ENCODE data around the gene LRBA.
"Not testable (repeated sequence)": the region's sequence is repeated elsewhere in the genome, so short reads cannot be mapped to it uniquely, and the experiment has no call there.

The LRBA gene

GRCh38 chr4:150962245-150962644 lies 52.8 kb downstream of the LRBA start:
- Mint-ChIP-seq H3K27me3 (no peaks in the 10 kb centered on the region), H3K4me3 (no peak overlapping the region), H3K36me3 (ENCODE audit: insufficient read depth) (no peaks in the 10 kb centered on the region), H3K27ac (ENCODE audit: low read depth) (no peak overlapping the region), H3K9me3 (no peaks in the 10 kb centered on the region), H3K4me1 (peaks cover 10% of the 10 kb centered on the region)
- DNase-seq (ENCODE audit: low spot score in 2 of 2) (no peak), ATAC-seq (replicated peaks; ENCODE audit: extremely low read depth, poor library complexity, severe bottlenecking) (no peak)

GRCh38 chr4:150961566-150961965 lies 53.5 kb downstream of the LRBA start:
- no peaks in the 10 kb centered on the region for H3K27me3 Mint-ChIP-seq
- ATAC-seq (replicated peaks; ENCODE audit: extremely low read depth, poor library complexity, severe bottlenecking), result no peak
- H3K9me3 Mint-ChIP-seq, result no peaks in the 10 kb centered on the region
- H3K4me1 Mint-ChIP-seq, result peaks cover 12% of the 10 kb centered on the region
- no peak for DNase-seq (ENCODE audit: low spot score in 2 of 2)
- H3K27ac Mint-ChIP-seq (ENCODE audit: low read depth), result no peak overlapping the region
- H3K36me3 Mint-ChIP-seq (ENCODE audit: insufficient read depth), result no peaks in the 10 kb centered on the region
- no peak overlapping the region for H3K4me3 Mint-ChIP-seq

- DNase-seq (ENCODE audit: low spot score in 2 of 2) (no peak), ATAC-seq (replicated peaks; ENCODE audit: extremely low read depth, poor library complexity, severe bottlenecking) (peak; percentile 32)
- Mint-ChIP-seq H3K36me3 (ENCODE audit: insufficient read depth) (no peaks in the 10 kb centered on the region), H3K4me3 (no peak overlapping the region), H3K9me3 (no peaks in the 10 kb centered on the region), H3K27ac (ENCODE audit: low read depth) (no peak overlapping the region), H3K27me3 (no peaks in the 10 kb centered on the region), H3K4me1 (peaks cover 10% of the 10 kb centered on the region)
These were observed 54.3 kb downstream of the LRBA start for GRCh38 chr4:150960818-150961217.

- Mint-ChIP-seq H3K4me3 (no peak overlapping the region), H3K4me1 (peaks cover 7% of the 10 kb centered on the region), H3K36me3 (ENCODE audit: insufficient read depth) (no peaks in the 10 kb centered on the region), H3K27ac (ENCODE audit: low read depth) (no peak overlapping the region), H3K27me3 (no peaks in the 10 kb centered on the region), H3K9me3 (no peaks in the 10 kb centered on the region)
- ATAC-seq (replicated peaks; ENCODE audit: extremely low read depth, poor library complexity, severe bottlenecking) (no peak), DNase-seq (ENCODE audit: low spot score in 2 of 2) (no peak)
These were observed 55.0 kb downstream of the LRBA start for GRCh38 chr4:150960079-150960478.

GRCh38 chr4:150957981-150958380 lies 57.1 kb downstream of the LRBA start:
- H3K4me3 Mint-ChIP-seq; H3K36me3 Mint-ChIP-seq (ENCODE audit: insufficient read depth); H3K27me3 Mint-ChIP-seq; H3K27ac Mint-ChIP-seq (ENCODE audit: low read depth); H3K9me3 Mint-ChIP-seq; DNase-seq (ENCODE audit: low spot score in 2 of 2); ATAC-seq (replicated peaks; ENCODE audit: extremely low read depth, poor library complexity, severe bottlenecking): not testable (repeated sequence)
- H3K4me1 Mint-ChIP-seq, result peaks cover 12% of the 10 kb centered on the region

- DNase-seq (ENCODE audit: low spot score in 2 of 2); H3K27ac Mint-ChIP-seq (ENCODE audit: low read depth); H3K4me3 Mint-ChIP-seq; H3K27me3 Mint-ChIP-seq; ATAC-seq (replicated peaks; ENCODE audit: extremely low read depth, poor library complexity, severe bottlenecking); H3K36me3 Mint-ChIP-seq (ENCODE audit: insufficient read depth); H3K9me3 Mint-ChIP-seq: not testable (repeated sequence)
- H3K4me1 Mint-ChIP-seq, result peaks cover 21% of the 10 kb centered on the region
These were observed 58.0 kb downstream of the LRBA start for GRCh38 chr4:150957095-150957494.

GRCh38 chr4:150953916-150954315 lies 61.2 kb downstream of the LRBA start:
- not testable (repeated sequence) for DNase-seq (ENCODE audit: low spot score in 2 of 2); H3K4me3 Mint-ChIP-seq; H3K27ac Mint-ChIP-seq (ENCODE audit: low read depth); ATAC-seq (replicated peaks; ENCODE audit: extremely low read depth, poor library complexity, severe bottlenecking); H3K9me3 Mint-ChIP-seq; H3K36me3 Mint-ChIP-seq (ENCODE audit: insufficient read depth); H3K27me3 Mint-ChIP-seq
- peaks cover 35% of the 10 kb centered on the region for H3K4me1 Mint-ChIP-seq

- Mint-ChIP-seq H3K27ac (ENCODE audit: low read depth) (peak overlapping the region; percentile 12), H3K4me1 (peaks cover 50% of the 10 kb centered on the region), H3K4me3 (no peak overlapping the region), H3K27me3 (no peaks in the 10 kb centered on the region), H3K9me3 (no peaks in the 10 kb centered on the region), H3K36me3 (ENCODE audit: insufficient read depth) (no peaks in the 10 kb centered on the region)
- DNase-seq (ENCODE audit: low spot score in 2 of 2) (no peak), ATAC-seq (replicated peaks; ENCODE audit: extremely low read depth, poor library complexity, severe bottlenecking) (no peak)
These were observed 62.8 kb downstream of the LRBA start for GRCh38 chr4:150952167-150952845.

- Mint-ChIP-seq H3K4me1 (peaks cover 53% of the 10 kb centered on the region), H3K27ac (ENCODE audit: low read depth) (no peak overlapping the region), H3K4me3 (no peak overlapping the region), H3K36me3 (ENCODE audit: insufficient read depth) (no peaks in the 10 kb centered on the region), H3K9me3 (no peaks in the 10 kb centered on the region), H3K27me3 (no peaks in the 10 kb centered on the region)
- ATAC-seq (replicated peaks; ENCODE audit: extremely low read depth, poor library complexity, severe bottlenecking) (no peak), DNase-seq (ENCODE audit: low spot score in 2 of 2) (no peak)
These were observed 64.3 kb downstream of the LRBA start for GRCh38 chr4:150950657-150951288.

GRCh38 chr4:150949943-150950342 lies 65.1 kb downstream of the LRBA start:
- H3K27ac Mint-ChIP-seq (ENCODE audit: low read depth), result no peak overlapping the region
- DNase-seq (ENCODE audit: low spot score in 2 of 2) (no peak), ATAC-seq (replicated peaks; ENCODE audit: extremely low read depth, poor library complexity, severe bottlenecking) (no peak)
- H3K27me3 Mint-ChIP-seq, result no peaks in the 10 kb centered on the region
- no peaks in the 10 kb centered on the region for H3K36me3 Mint-ChIP-seq (ENCODE audit: insufficient read depth)
- no peaks in the 10 kb centered on the region for H3K9me3 Mint-ChIP-seq
- no peak overlapping the region for H3K4me3 Mint-ChIP-seq
- H3K4me1 Mint-ChIP-seq, result peaks cover 49% of the 10 kb centered on the region

- Mint-ChIP-seq H3K36me3 (ENCODE audit: insufficient read depth) (no peaks in the 10 kb centered on the region), H3K27ac (ENCODE audit: low read depth) (no peak overlapping the region), H3K4me3 (no peak overlapping the region), H3K9me3 (no peaks in the 10 kb centered on the region), H3K4me1 (peaks cover 52% of the 10 kb centered on the region), H3K27me3 (no peaks in the 10 kb centered on the region)
- ATAC-seq (replicated peaks; ENCODE audit: extremely low read depth, poor library complexity, severe bottlenecking) (no peak), DNase-seq (ENCODE audit: low spot score in 2 of 2) (no peak)
These were observed 65.7 kb downstream of the LRBA start for GRCh38 chr4:150949342-150949741.

GRCh38 chr4:150948710-150949109 lies 66.4 kb downstream of the LRBA start:
- Mint-ChIP-seq H3K27me3 (no peaks in the 10 kb centered on the region), H3K4me1 (peaks cover 55% of the 10 kb centered on the region), H3K9me3 (no peaks in the 10 kb centered on the region), H3K4me3 (no peak overlapping the region), H3K36me3 (ENCODE audit: insufficient read depth) (no peaks in the 10 kb centered on the region), H3K27ac (ENCODE audit: low read depth) (no peak overlapping the region)
- no peak for DNase-seq (ENCODE audit: low spot score in 2 of 2)
- ATAC-seq (replicated peaks; ENCODE audit: extremely low read depth, poor library complexity, severe bottlenecking), result no peak

- no peak for ATAC-seq (replicated peaks; ENCODE audit: extremely low read depth, poor library complexity, severe bottlenecking)
- no peak for DNase-seq (ENCODE audit: low spot score in 2 of 2)
- Mint-ChIP-seq H3K27me3 (no peaks in the 10 kb centered on the region), H3K4me1 (peaks cover 56% of the 10 kb centered on the region), H3K9me3 (no peaks in the 10 kb centered on the region), H3K4me3 (no peak overlapping the region), H3K27ac (ENCODE audit: low read depth) (no peak overlapping the region), H3K36me3 (ENCODE audit: insufficient read depth) (no peaks in the 10 kb centered on the region)
These were observed 67.0 kb downstream of the LRBA start for GRCh38 chr4:150948074-150948473.
